GM12891 (cell line): Measurements from ENCODE around the gene BRF1.

Experiments
- POLR2A ChIP-seq: IDR thresholded peaks from 2 replicates; pipeline ENCODE4 v1.6.1; 2011; ENCODE audit warnings: low read depth, low read length, control low read depth
- POLR2AphosphoS5 ChIP-seq: IDR thresholded peaks from 2 replicates; pipeline ENCODE4 v1.6.1; 2011; ENCODE audit warnings: low read depth, low read length, control low read depth
- TAF1 ChIP-seq: IDR thresholded peaks from 2 replicates; pipeline ENCODE4 v1.6.1; 2011; ENCODE audit warnings: low read depth, low read length, control low read depth

- TF ChIP-seq POLR2A (no peak), POLR2AphosphoS5 (no peak), TAF1 (no peak)
These were observed 16.7 kb upstream of the BRF1 start for GRCh38 chr14:105317546-105317945.
